Right lobe of liver (tissue), 6 donors: ENCODE results near the gene IMPDH1. TPM values are rescaled to one million over a fixed set of nuclear protein-coding genes. Genes with fewer than 3 reads are reported as not detected.

ENCODE experiments used
- ATAC-seq, 4 donors: fragments of 200-7000 bp; cut with Tn5 transposase; one replicate each; pipeline ENCODE4 v1.9.1; 2020; ENCODE audit warnings: mild to moderate bottlenecking in 4 of 4, moderate library complexity in 4 of 4
- DNase-seq, 3 donors: peaks; one replicate each; pipeline ENCODE4 v3.0.0-alpha.2; 2020
- H3K27ac ChIP-seq, 3 donors: fragments of 200-600 bp; one replicate each; pipeline ENCODE4 v1.8.0; 2022
- H3K27me3 ChIP-seq, 2 donors: fragments of 200-600 bp; one replicate each; pipeline ENCODE4 v1.8.0; 2022
- H3K36me3 ChIP-seq, 4 donors: fragments of 200-600 bp; sonication (generic) in 1 of 4; one replicate each; pipeline versions ENCODE4 v1.5.1 to v1.8.0; 2017 to 2022; ENCODE audit warnings: control low read depth in 1 of 4
- H3K4me1 ChIP-seq, 4 donors: fragments of 200-600 bp; sonication (generic) in 1 of 4; one replicate each; pipeline versions ENCODE4 v1.5.1 to v1.8.0; 2017 to 2022; ENCODE audit warnings: control low read depth in 1 of 4
- H3K4me3 ChIP-seq, 3 donors: fragments of 200-600 bp; one replicate each; pipeline ENCODE4 v1.8.0; 2022
- H3K9me3 ChIP-seq, 4 donors: fragments of 200-600 bp; sonication (generic) in 1 of 4; one replicate each; pipeline versions ENCODE4 v1.5.1 to v1.8.0; 2017 to 2022; ENCODE audit warnings: control low read depth in 1 of 4
- CTCF ChIP-seq, 4 donors: fragments of 200-600 bp in 3 of 4; fragments of 450-650 bp in 1 of 4; IDR thresholded peaks; one replicate each; pipeline versions ENCODE4 v1.5.1 to v1.8.0; 2016 to 2022; ENCODE audit warnings: antibody characterized with exemption in 4 of 4, mild to moderate bottlenecking in 2 of 4
- POLR2A ChIP-seq: fragments of 450-650 bp; IDR thresholded peaks from one replicate; pipeline ENCODE4 v1.6.1; 2017; ENCODE audit warnings: antibody characterized with exemption, mild to moderate bottlenecking
- WGBS: methylation state at CpG from one replicate; pipeline ENCODE4 v1.1.6; 2018; ENCODE audit warnings: low coverage, low lambda C conversion rate; ENCODE audit not compliant: insufficient coverage; ENCODE audit errors: missing lambda C conversion rate; 5-methylcytosine and 5-hydroxymethylcytosine counted together
- intact Hi-C, 2 donors: fragments of 100-400 bp; cut with DNase I; formaldehyde crosslinking; loops; one replicate each; pipeline versions ENCODE4 v1.11.2 to v1.14.1; 2022
- small RNA-seq, 2 experiments: library from RNA; depleted of rRNA; stranded (forward); fragments of <200 nt; gene quantifications; one replicate each; pipeline ENCODE3, GENCODE V24; 2016
- total RNA-seq, 6 experiments: library from RNA; depleted of rRNA in 2 of 6; stranded (reverse); fragments of >200 nt in 2 of 6; fragmentation: NEBNext Ultra II Directional in 3 of 6; extraction: Animal tissue kit (Norgen Biotek cat#: 25700) in 3 of 6; gene quantifications; one replicate each; pipeline versions ENCODE4 v1.1.0 to v1.2.4, GENCODE V29; 2016 to 2023
- donor health status: DM: no; HTN: yes; CAD: no.
- donor health status: DM: no; HTN: no; CAD: no.
- donor health status: DM: no; HTN: no; CAD: no.
- donor health status: DM: no; HTN: yes; CAD: no.
- donor health status: DM: no; HTN: yes; CAD: no.

IMPDH1 gene
- total RNA-seq, 6 experiments from 2014 or later: 3.0 to 9.8 (median 5.5) TPM

DNA sequence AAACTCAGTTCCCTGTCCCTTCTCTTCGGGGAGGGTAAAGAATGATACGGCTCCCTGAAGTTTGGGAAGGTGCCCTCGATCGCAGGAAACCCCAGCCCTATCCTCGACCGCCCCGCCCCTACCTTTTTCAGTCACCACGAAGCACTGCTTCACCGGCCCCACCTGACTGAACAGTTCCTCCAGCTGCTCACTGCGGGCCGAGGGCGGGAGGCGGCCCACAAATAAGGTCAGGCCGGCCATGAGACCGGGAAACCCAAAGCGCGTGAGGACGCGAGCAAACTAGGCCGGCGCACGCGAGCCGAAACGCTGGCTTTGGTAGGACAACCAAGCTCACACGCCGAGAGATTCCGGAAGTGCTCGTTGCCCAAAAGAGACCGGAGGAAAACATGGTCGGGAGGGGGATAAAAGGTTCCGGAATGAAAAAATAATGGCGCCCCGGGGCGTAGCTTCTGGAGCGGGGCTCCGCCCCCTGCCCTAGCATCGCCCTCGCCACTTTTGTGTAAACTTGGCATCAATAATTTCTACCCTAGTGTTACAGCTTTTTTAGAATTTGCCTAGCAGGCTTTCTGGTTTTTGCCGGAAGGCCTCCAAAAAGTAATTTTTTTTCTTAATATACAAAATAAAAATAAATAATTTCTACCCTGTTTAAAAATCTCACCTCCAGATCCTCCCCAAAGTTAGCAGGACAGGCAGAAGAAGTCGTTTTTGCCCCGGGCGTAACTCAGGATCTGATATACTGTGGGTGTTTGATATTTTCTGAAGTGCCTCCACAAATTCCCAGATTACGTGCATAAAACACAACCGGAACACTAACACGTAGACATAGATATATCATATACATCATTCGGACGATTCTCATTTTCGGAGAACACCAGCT lies 66.0 kb downstream of the IMPDH1 start, which contains the start of gene RBM28:
RBM28 (minus strand) TSS at position 355 of the 877 bp plus-strand sequence; CDS start at position 240, 115 bp downstream.
- intact Hi-C loops: no loop called here
- 14% methylated on average over 46 of the region's 49 CpGs for WGBS
- Histone ChIP-seq H3K4me3 (peak within 1 kb of the TSS; percentile 74 to 90 (median 81)), H3K27ac (peak within 1 kb of the TSS; percentile 52 to 60 (median 58)), H3K27me3 (no peaks in the 10 kb centered on the region), H3K9me3 (no peaks in the 10 kb centered on the region), H3K36me3 (peaks cover 0 to 6% (median 0%) of the 10 kb centered on the region in 4 donors), H3K4me1 (peaks cover 0 to 13% (median 6%) of the 10 kb centered on the region in 4 donors)
- DNase-seq (peak; percentile 82 to 88 (median 86)), ATAC-seq (peak; percentile 96 to 98 (median 98))
- TF ChIP-seq CTCF (IDR thresholded peaks at IDR 0.05) (no peak), POLR2A (peak; percentile 57)

Small RNAs within 50 kb of the gene (small RNA-seq; reads per million reads assigned to genes)
- gene AC010655.1: 0 reads per million in 2 experiments
- gene RNU7-27P: 0 reads per million in 2 experiments
- 0 reads per million in 2 experiments for gene RNU7-54P

Other genes with a start within 250 kb of the IMPDH1 start
- gene LEP, start 168.7 kb downstream of the IMPDH1 start, total RNA-seq: not detected
- gene RBM28, start 66.1 kb downstream of the IMPDH1 start, total RNA-seq: 10 to 100 TPM in 5 of 6 experiments, 1 to 10 TPM in 1; 9.0 to 17.4 (median 11.1) TPM
- gene PRRT4, start 48.3 kb downstream of the IMPDH1 start, total RNA-seq: under 1 TPM in 4 of 6 experiments, not detected in 2; 0.11 to 0.32 (median 0.18) TPM
- gene HILPDA, start 45.9 kb upstream of the IMPDH1 start, total RNA-seq: 10 to 100 TPM in 1 of 6 experiments, 1 to 10 TPM in 5; 1.8 to 60.6 (median 3.6) TPM
- gene METTL2B, start 66.8 kb upstream of the IMPDH1 start, total RNA-seq: 10 to 100 TPM; 10.8 to 15.1 (median 13.6) TPM